Activated naive CD8-positive, alpha-beta T cell (primary cell): ENCODE measurements around the gene OR10P1.

Experiments used
- H3K27ac Mint-ChIP-seq: one replicate; pipeline ENCODE4 v1.8.0; 2021; ENCODE audit warnings: mixed read lengths
- H3K27me3 Mint-ChIP-seq: one replicate; pipeline ENCODE4 v1.8.0; 2021; ENCODE audit warnings: mixed read lengths
- H3K36me3 Mint-ChIP-seq: one replicate; pipeline ENCODE4 v1.8.0; 2021; ENCODE audit warnings: mixed read lengths
- H3K4me1 Mint-ChIP-seq: one replicate; pipeline ENCODE4 v1.8.0; 2021; ENCODE audit warnings: low read depth, mixed read lengths
- H3K4me3 Mint-ChIP-seq: one replicate; pipeline ENCODE4 v1.8.0; 2021; ENCODE audit warnings: mild to moderate bottlenecking, mixed read lengths
- H3K9me3 Mint-ChIP-seq: one replicate; pipeline ENCODE4 v1.8.0; 2021; ENCODE audit warnings: low read depth, mixed read lengths

OR10P1 gene

GRCh38 chr12:55659486-55660385 is 23.0 kb downstream of the OR10P1 start:
- Mint-ChIP-seq H3K9me3 (no peaks in the 10 kb centered on the region), H3K36me3 (no peaks in the 10 kb centered on the region), H3K27me3 (no peaks in the 10 kb centered on the region), H3K4me3 (no peak overlapping the region), H3K4me1 (no peaks in the 10 kb centered on the region), H3K27ac (no peak overlapping the region)

- no peaks in the 10 kb centered on the region for H3K36me3 Mint-ChIP-seq
- no peaks in the 10 kb centered on the region for H3K4me1 Mint-ChIP-seq
- no peaks in the 10 kb centered on the region for H3K27me3 Mint-ChIP-seq
- H3K4me3 Mint-ChIP-seq = no peak overlapping the region
- no peaks in the 10 kb centered on the region for H3K9me3 Mint-ChIP-seq
- H3K27ac Mint-ChIP-seq = no peak overlapping the region
These were observed 26.7 kb downstream of the OR10P1 start for GRCh38 chr12:55663391-55663790.

GRCh38 chr12:55664826-55665225 is 28.1 kb downstream of the OR10P1 start:
- no peaks in the 10 kb centered on the region for H3K27me3 Mint-ChIP-seq

GRCh38 chr12:55666508-55666907 is 29.8 kb downstream of the OR10P1 start:
- H3K27ac Mint-ChIP-seq = no peak overlapping the region
- H3K4me3 Mint-ChIP-seq = no peak overlapping the region
- no peaks in the 10 kb centered on the region for H3K4me1 Mint-ChIP-seq
- H3K9me3 Mint-ChIP-seq = no peaks in the 10 kb centered on the region
- no peaks in the 10 kb centered on the region for H3K36me3 Mint-ChIP-seq
- H3K27me3 Mint-ChIP-seq = no peaks in the 10 kb centered on the region

More at GRCh38 chr12:55664826-55665225, 28.1 kb downstream of the OR10P1 start:
- Mint-ChIP-seq H3K27ac (no peak overlapping the region), H3K9me3 (no peaks in the 10 kb centered on the region), H3K4me1 (no peaks in the 10 kb centered on the region), H3K4me3 (no peak overlapping the region), H3K36me3 (no peaks in the 10 kb centered on the region)

GRCh38 chr12:55670276-55670675 is 33.6 kb downstream of the OR10P1 start:
- Mint-ChIP-seq H3K36me3 (no peaks in the 10 kb centered on the region), H3K4me1 (no peaks in the 10 kb centered on the region), H3K27ac (no peak overlapping the region), H3K27me3 (no peaks in the 10 kb centered on the region), H3K4me3 (no peak overlapping the region), H3K9me3 (no peaks in the 10 kb centered on the region)

GRCh38 chr12:55671746-55672145 is 35.1 kb downstream of the OR10P1 start:
- Mint-ChIP-seq H3K9me3 (no peaks in the 10 kb centered on the region), H3K4me3 (no peak overlapping the region), H3K4me1 (no peaks in the 10 kb centered on the region), H3K27me3 (peaks cover 2% of the 10 kb centered on the region), H3K27ac (no peak overlapping the region), H3K36me3 (no peaks in the 10 kb centered on the region)

GRCh38 chr12:55673638-55674037 is 36.9 kb downstream of the OR10P1 start:
- H3K9me3 Mint-ChIP-seq = no peaks in the 10 kb centered on the region
- H3K36me3 Mint-ChIP-seq = no peaks in the 10 kb centered on the region
- no peak overlapping the region for H3K4me3 Mint-ChIP-seq
- peaks cover 2% of the 10 kb centered on the region for H3K27me3 Mint-ChIP-seq
- H3K4me1 Mint-ChIP-seq = no peaks in the 10 kb centered on the region
- no peak overlapping the region for H3K27ac Mint-ChIP-seq

- no peaks in the 10 kb centered on the region for H3K4me1 Mint-ChIP-seq
- no peaks in the 10 kb centered on the region for H3K9me3 Mint-ChIP-seq
- peaks cover 8% of the 10 kb centered on the region for H3K27me3 Mint-ChIP-seq
- H3K27ac Mint-ChIP-seq = no peak overlapping the region
- no peaks in the 10 kb centered on the region for H3K36me3 Mint-ChIP-seq
- no peak overlapping the region for H3K4me3 Mint-ChIP-seq
These were observed 39.0 kb downstream of the OR10P1 start for GRCh38 chr12:55675666-55676065.

GRCh38 chr12:55676707-55677106 is 40.0 kb downstream of the OR10P1 start:
- H3K4me1 Mint-ChIP-seq = peaks cover 9% of the 10 kb centered on the region
- H3K27ac Mint-ChIP-seq = no peak overlapping the region
- H3K9me3 Mint-ChIP-seq = no peaks in the 10 kb centered on the region
- peaks cover 9% of the 10 kb centered on the region for H3K27me3 Mint-ChIP-seq
- no peak overlapping the region for H3K4me3 Mint-ChIP-seq
- H3K36me3 Mint-ChIP-seq = no peaks in the 10 kb centered on the region

- Mint-ChIP-seq H3K4me3 (no peak overlapping the region), H3K27me3 (peaks cover 9% of the 10 kb centered on the region), H3K4me1 (peaks cover 10% of the 10 kb centered on the region), H3K9me3 (no peaks in the 10 kb centered on the region), H3K36me3 (no peaks in the 10 kb centered on the region), H3K27ac (no peak overlapping the region)
These were observed 43.0 kb downstream of the OR10P1 start for GRCh38 chr12:55679691-55680090.

- Mint-ChIP-seq H3K9me3 (no peaks in the 10 kb centered on the region), H3K27me3 (peaks cover 7% of the 10 kb centered on the region), H3K4me3 (no peak overlapping the region), H3K4me1 (peaks cover 12% of the 10 kb centered on the region), H3K36me3 (no peaks in the 10 kb centered on the region), H3K27ac (no peak overlapping the region)
These were observed 44.7 kb downstream of the OR10P1 start for GRCh38 chr12:55681142-55682077.

- peaks cover 7% of the 10 kb centered on the region for H3K27me3 Mint-ChIP-seq
- H3K9me3 Mint-ChIP-seq = no peaks in the 10 kb centered on the region
- H3K36me3 Mint-ChIP-seq = no peaks in the 10 kb centered on the region
- peaks cover 16% of the 10 kb centered on the region for H3K4me1 Mint-ChIP-seq
- no peak overlapping the region for H3K27ac Mint-ChIP-seq
- H3K4me3 Mint-ChIP-seq = no peak overlapping the region
These were observed 45.5 kb downstream of the OR10P1 start for GRCh38 chr12:55682087-55682796.

GRCh38 chr12:55683676-55684075 is 47.0 kb downstream of the OR10P1 start:
- Mint-ChIP-seq H3K4me1 (peaks cover 22% of the 10 kb centered on the region), H3K4me3 (no peak overlapping the region), H3K27me3 (peaks cover 7% of the 10 kb centered on the region), H3K36me3 (no peaks in the 10 kb centered on the region), H3K9me3 (no peaks in the 10 kb centered on the region), H3K27ac (no peak overlapping the region)

GRCh38 chr12:55684761-55685370 is 48.2 kb downstream of the OR10P1 start:
- peaks cover 22% of the 10 kb centered on the region for H3K4me1 Mint-ChIP-seq
- no peaks in the 10 kb centered on the region for H3K36me3 Mint-ChIP-seq
- H3K27me3 Mint-ChIP-seq = peaks cover 3% of the 10 kb centered on the region
- H3K27ac Mint-ChIP-seq = no peak overlapping the region
- no peak overlapping the region for H3K4me3 Mint-ChIP-seq
- no peaks in the 10 kb centered on the region for H3K9me3 Mint-ChIP-seq
